WTC11 (cell line): ENCODE results near the gene ROPN1L. TPM values are rescaled to one million over a fixed set of nuclear protein-coding genes. Genes with fewer than 3 reads are reported as not detected.

Source experiments
- ATAC-seq: fragments of 200-7000 bp; cut with Tn5 transposase; 2 replicates; pipeline ENCODE4 v1.10.0; 2021; ENCODE audit warnings: mild to moderate bottlenecking, moderate library complexity
- CTCF ChIA-PET: fragments of 300-600 bp; sonication (Branson Sonifier 250); formaldehyde crosslinking; loops from one replicate; lab custom pipeline; 2021; ENCODE audit warnings: antibody characterized with exemption; lab: Charles Lee
- POLR2A ChIA-PET: fragments of 350-600 bp; sonication (Branson Sonifier 250); formaldehyde crosslinking; loops from one replicate; lab custom pipeline; 2021; ENCODE audit warnings: antibody characterized with exemption; lab: Charles Lee
- DNase-seq: peaks from one replicate; pipeline ENCODE4 v3.0.0; 2021; ENCODE audit warnings: low spot score
- H3K27ac Mint-ChIP-seq: 2 replicates; pipeline ENCODE4 v1.8.0; 2021; ENCODE audit warnings: mixed read lengths
- H3K27me3 Mint-ChIP-seq: 2 replicates; pipeline ENCODE4 v1.8.0; 2021; ENCODE audit warnings: low read depth, mild to moderate bottlenecking, moderate library complexity, mixed read lengths
- H3K36me3 Mint-ChIP-seq: 2 replicates; pipeline ENCODE4 v1.8.0; 2021; ENCODE audit warnings: mixed read lengths
- H3K4me1 Mint-ChIP-seq: 2 replicates; pipeline ENCODE4 v1.8.0; 2022; ENCODE audit warnings: mixed read lengths
- H3K4me3 Mint-ChIP-seq: 2 replicates; pipeline ENCODE4 v1.8.0; 2021; ENCODE audit warnings: mild to moderate bottlenecking, moderate library complexity, mixed read lengths
- H3K9me3 Mint-ChIP-seq: 2 replicates; pipeline ENCODE4 v1.8.0; 2021; ENCODE audit warnings: mixed read lengths
- CREB1 ChIP-seq: sonication (generic); formaldehyde crosslinking; IDR thresholded peaks from 2 replicates; pipeline ENCODE4 v1.8.0; 2023; ENCODE audit warnings: mild to moderate bottlenecking, missing genetic modification reagents
- EMX1 ChIP-seq: fragments of 250-450 bp; sonication (Bioruptor Pico); IDR thresholded peaks from 2 replicates; pipeline ENCODE4 v1.8.0; 2021; ENCODE audit warnings: mild to moderate bottlenecking
- JUN ChIP-seq: sonication (generic); formaldehyde crosslinking; IDR thresholded peaks from 2 replicates; pipeline ENCODE4 v1.8.0; 2023; ENCODE audit warnings: mild to moderate bottlenecking, missing genetic modification reagents
- NFATC4 ChIP-seq: fragments of 250-450 bp; sonication (Bioruptor Pico); IDR thresholded peaks from 2 replicates; pipeline ENCODE4 v1.9.0; 2021; ENCODE audit warnings: mild to moderate bottlenecking
- SMAD3 ChIP-seq: sonication (generic); formaldehyde crosslinking; IDR thresholded peaks from 2 replicates; pipeline ENCODE4 v1.8.0; 2022; ENCODE audit warnings: missing genetic modification reagents, mild to moderate bottlenecking, borderline replicate concordance
- TCF7 ChIP-seq: sonication (generic); formaldehyde crosslinking; IDR thresholded peaks from 2 replicates; pipeline ENCODE4 v1.8.0; 2022; ENCODE audit warnings: mild to moderate bottlenecking, low read depth, missing genetic modification reagents, moderate library complexity
- ZNF219 ChIP-seq: sonication (generic); formaldehyde crosslinking; IDR thresholded peaks from 2 replicates; pipeline ENCODE4 v1.8.0; 2023; ENCODE audit warnings: missing genetic modification reagents, mild to moderate bottlenecking, borderline replicate concordance
- ZNF396 ChIP-seq: fragments of 250-450 bp; sonication (Bioruptor Pico); IDR thresholded peaks from 2 replicates; pipeline ENCODE4 v1.8.0; 2021; ENCODE audit warnings: mild to moderate bottlenecking, moderate library complexity, borderline replicate concordance
- ZNF671 ChIP-seq: fragments of 250-450 bp; sonication (Bioruptor Pico); IDR thresholded peaks from 2 replicates; pipeline ENCODE4 v1.8.0; 2021; ENCODE audit warnings: mild to moderate bottlenecking
- total RNA-seq: library from RNA; stranded (reverse); gene quantifications from 3 replicates; pipeline ENCODE4 v1.2.3, GENCODE V29; 2021
- TF ChIP-seq, protein P1 (sequence below): sonication (generic); formaldehyde crosslinking; IDR thresholded peaks from 2 replicates; pipeline ENCODE4 v1.8.0; 2023; ENCODE audit warnings: missing genetic modification reagents, mild to moderate bottlenecking, borderline replicate concordance
- TF ChIP-seq, protein P2 (sequence below): sonication (generic); formaldehyde crosslinking; IDR thresholded peaks from 2 replicates; pipeline ENCODE4 v1.8.1; 2023; ENCODE audit warnings: mild to moderate bottlenecking, missing genetic modification reagents
- TF ChIP-seq, protein P3 (sequence below): sonication (generic); formaldehyde crosslinking; conservative IDR thresholded peaks from 2 replicates; pipeline ENCODE4 v1.8.1; 2022; ENCODE audit warnings: mild to moderate bottlenecking, missing genetic modification reagents
- TF ChIP-seq, protein P4 (sequence below): sonication (generic); formaldehyde crosslinking; IDR thresholded peaks from 2 replicates; pipeline ENCODE4 v1.8.1; 2022; ENCODE audit warnings: low read depth, mild to moderate bottlenecking, moderate library complexity, missing genetic modification reagents, borderline replicate concordance
- TF ChIP-seq, protein P5 (sequence below): sonication (generic); formaldehyde crosslinking; IDR thresholded peaks from 2 replicates; pipeline ENCODE4 v1.8.1; 2022; ENCODE audit warnings: mild to moderate bottlenecking, moderate library complexity, missing genetic modification reagents
- TF ChIP-seq, protein P6 (sequence below): sonication (generic); formaldehyde crosslinking; IDR thresholded peaks from 2 replicates; pipeline ENCODE4 v1.8.0; 2022; ENCODE audit warnings: mild to moderate bottlenecking, missing genetic modification reagents

ROPN1L gene
- total RNA-seq, 1 experiment from 2014 or later = not detected

DNA sequence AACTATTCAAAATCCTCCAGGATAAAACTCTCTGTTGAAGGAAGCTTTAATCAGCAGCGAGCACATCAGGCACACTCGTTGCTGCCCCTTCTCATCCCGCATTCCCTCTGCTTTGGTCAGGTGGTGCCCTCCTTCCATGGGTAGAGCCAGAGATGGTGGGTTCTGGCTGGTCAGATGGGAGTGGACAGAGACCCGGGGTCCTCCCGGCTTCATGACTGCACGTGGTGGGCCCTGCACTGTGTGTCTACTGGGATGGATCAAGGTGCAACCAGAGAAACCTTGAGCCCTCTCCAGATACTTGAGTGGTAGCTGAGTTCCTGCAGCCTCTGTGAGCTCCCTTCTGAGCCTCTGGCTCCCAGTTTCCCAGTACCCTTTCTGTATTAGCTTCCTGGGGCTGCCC, 36.3 kb downstream of the ROPN1L start:
- DNase-seq = no peak
- peaks cover 19% of the 10 kb centered on the region for H3K27me3 Mint-ChIP-seq
- peaks cover 28% of the 10 kb centered on the region for H3K9me3 Mint-ChIP-seq
- no peak overlapping the region for H3K4me3 Mint-ChIP-seq
- TF ChIP-seq ZNF671 = no peak
- TF ChIP-seq, protein P1, sequence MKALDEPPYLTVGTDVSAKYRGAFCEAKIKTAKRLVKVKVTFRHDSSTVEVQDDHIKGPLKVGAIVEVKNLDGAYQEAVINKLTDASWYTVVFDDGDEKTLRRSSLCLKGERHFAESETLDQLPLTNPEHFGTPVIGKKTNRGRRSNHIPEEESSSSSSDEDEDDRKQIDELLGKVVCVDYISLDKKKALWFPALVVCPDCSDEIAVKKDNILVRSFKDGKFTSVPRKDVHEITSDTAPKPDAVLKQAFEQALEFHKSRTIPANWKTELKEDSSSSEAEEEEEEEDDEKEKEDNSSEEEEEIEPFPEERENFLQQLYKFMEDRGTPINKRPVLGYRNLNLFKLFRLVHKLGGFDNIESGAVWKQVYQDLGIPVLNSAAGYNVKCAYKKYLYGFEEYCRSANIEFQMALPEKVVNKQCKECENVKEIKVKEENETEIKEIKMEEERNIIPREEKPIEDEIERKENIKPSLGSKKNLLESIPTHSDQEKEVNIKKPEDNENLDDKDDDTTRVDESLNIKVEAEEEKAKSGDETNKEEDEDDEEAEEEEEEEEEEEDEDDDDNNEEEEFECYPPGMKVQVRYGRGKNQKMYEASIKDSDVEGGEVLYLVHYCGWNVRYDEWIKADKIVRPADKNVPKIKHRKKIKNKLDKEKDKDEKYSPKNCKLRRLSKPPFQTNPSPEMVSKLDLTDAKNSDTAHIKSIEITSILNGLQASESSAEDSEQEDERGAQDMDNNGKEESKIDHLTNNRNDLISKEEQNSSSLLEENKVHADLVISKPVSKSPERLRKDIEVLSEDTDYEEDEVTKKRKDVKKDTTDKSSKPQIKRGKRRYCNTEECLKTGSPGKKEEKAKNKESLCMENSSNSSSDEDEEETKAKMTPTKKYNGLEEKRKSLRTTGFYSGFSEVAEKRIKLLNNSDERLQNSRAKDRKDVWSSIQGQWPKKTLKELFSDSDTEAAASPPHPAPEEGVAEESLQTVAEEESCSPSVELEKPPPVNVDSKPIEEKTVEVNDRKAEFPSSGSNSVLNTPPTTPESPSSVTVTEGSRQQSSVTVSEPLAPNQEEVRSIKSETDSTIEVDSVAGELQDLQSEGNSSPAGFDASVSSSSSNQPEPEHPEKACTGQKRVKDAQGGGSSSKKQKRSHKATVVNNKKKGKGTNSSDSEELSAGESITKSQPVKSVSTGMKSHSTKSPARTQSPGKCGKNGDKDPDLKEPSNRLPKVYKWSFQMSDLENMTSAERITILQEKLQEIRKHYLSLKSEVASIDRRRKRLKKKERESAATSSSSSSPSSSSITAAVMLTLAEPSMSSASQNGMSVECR (CRISPR knock-in tag) = no peak
- TF ChIP-seq NFATC4 (CRISPR knock-in tag) = no peak
- TF ChIP-seq ZNF396 (CRISPR knock-in tag) = no peak
- TF ChIP-seq, protein P2, sequence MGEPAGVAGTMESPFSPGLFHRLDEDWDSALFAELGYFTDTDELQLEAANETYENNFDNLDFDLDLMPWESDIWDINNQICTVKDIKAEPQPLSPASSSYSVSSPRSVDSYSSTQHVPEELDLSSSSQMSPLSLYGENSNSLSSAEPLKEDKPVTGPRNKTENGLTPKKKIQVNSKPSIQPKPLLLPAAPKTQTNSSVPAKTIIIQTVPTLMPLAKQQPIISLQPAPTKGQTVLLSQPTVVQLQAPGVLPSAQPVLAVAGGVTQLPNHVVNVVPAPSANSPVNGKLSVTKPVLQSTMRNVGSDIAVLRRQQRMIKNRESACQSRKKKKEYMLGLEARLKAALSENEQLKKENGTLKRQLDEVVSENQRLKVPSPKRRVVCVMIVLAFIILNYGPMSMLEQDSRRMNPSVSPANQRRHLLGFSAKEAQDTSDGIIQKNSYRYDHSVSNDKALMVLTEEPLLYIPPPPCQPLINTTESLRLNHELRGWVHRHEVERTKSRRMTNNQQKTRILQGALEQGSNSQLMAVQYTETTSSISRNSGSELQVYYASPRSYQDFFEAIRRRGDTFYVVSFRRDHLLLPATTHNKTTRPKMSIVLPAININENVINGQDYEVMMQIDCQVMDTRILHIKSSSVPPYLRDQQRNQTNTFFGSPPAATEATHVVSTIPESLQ = no peak
- TF ChIP-seq, protein P3, sequence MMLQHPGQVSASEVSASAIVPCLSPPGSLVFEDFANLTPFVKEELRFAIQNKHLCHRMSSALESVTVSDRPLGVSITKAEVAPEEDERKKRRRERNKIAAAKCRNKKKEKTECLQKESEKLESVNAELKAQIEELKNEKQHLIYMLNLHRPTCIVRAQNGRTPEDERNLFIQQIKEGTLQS (CRISPR knock-in tag) = no peak
- peaks cover 19% of the 10 kb centered on the region for H3K4me1 Mint-ChIP-seq
- H3K36me3 Mint-ChIP-seq = peaks cover 2% of the 10 kb centered on the region; the same call in 1 of the 2 replicates
- POLR2A ChIA-PET = interaction anchor here (1.3 kb wide), 1 partner anchor 149 kb away, joined by 3 read pairs; no protein-coding TSS in a partner anchor
- ATAC-seq = no peak
- no peak overlapping the region for H3K27ac Mint-ChIP-seq
- CTCF ChIA-PET = interaction anchor here (0.6 to 1.5 kb wide), 4 partner anchors 25 to 150 kb away, joined by 3 to 5 read pairs (median 3); no protein-coding TSS in a partner anchor

DNA sequence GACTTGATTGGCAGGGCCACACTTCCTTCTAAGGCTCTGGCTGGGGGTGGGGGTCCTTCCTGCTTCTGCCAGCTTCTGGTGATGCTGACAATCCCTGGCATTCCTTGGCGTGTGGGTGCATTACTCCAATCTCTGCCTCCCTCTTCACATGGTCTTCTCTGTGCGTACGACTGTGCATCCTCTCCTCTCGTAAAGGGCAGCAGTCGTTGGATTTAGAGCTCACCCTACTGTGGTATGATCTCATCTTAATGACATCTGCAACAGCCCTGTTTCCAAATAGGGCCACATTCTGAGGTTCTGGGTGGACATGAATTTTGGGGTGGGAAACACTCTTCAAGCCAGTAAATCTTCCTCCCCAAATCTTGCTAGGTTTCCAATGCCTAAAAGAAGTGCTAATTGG, 36.8 kb downstream of the ROPN1L start:
- Mint-ChIP-seq H3K27me3 (peaks cover 20% of the 10 kb centered on the region), H3K4me3 (no peak overlapping the region), H3K9me3 (peaks cover 25% of the 10 kb centered on the region), H3K4me1 (peaks cover 19% of the 10 kb centered on the region), H3K36me3 (peaks cover 2% of the 10 kb centered on the region; the same call in 1 of the 2 replicates), H3K27ac (no peak overlapping the region)
- TF ChIP-seq SMAD3 (CRISPR knock-in tag) = no peak
- no peak for TF ChIP-seq EMX1
- TF ChIP-seq JUN = no peak
- TF ChIP-seq, protein P4, sequence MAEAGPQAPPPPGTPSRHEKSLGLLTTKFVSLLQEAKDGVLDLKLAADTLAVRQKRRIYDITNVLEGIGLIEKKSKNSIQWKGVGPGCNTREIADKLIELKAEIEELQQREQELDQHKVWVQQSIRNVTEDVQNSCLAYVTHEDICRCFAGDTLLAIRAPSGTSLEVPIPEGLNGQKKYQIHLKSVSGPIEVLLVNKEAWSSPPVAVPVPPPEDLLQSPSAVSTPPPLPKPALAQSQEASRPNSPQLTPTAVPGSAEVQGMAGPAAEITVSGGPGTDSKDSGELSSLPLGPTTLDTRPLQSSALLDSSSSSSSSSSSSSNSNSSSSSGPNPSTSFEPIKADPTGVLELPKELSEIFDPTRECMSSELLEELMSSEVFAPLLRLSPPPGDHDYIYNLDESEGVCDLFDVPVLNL (CRISPR knock-in tag) = no peak
- no peak for TF ChIP-seq ZNF219 (CRISPR knock-in tag)
- no peak for TF ChIP-seq TCF7 (CRISPR knock-in tag)
- TF ChIP-seq, protein P5, sequence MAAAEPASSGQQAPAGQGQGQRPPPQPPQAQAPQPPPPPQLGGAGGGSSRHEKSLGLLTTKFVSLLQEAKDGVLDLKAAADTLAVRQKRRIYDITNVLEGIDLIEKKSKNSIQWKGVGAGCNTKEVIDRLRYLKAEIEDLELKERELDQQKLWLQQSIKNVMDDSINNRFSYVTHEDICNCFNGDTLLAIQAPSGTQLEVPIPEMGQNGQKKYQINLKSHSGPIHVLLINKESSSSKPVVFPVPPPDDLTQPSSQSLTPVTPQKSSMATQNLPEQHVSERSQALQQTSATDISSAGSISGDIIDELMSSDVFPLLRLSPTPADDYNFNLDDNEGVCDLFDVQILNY (CRISPR knock-in tag) = no peak
- no peak for TF ChIP-seq CREB1 (CRISPR knock-in tag)
- TF ChIP-seq, protein P2 = no peak
- TF ChIP-seq, protein P6, sequence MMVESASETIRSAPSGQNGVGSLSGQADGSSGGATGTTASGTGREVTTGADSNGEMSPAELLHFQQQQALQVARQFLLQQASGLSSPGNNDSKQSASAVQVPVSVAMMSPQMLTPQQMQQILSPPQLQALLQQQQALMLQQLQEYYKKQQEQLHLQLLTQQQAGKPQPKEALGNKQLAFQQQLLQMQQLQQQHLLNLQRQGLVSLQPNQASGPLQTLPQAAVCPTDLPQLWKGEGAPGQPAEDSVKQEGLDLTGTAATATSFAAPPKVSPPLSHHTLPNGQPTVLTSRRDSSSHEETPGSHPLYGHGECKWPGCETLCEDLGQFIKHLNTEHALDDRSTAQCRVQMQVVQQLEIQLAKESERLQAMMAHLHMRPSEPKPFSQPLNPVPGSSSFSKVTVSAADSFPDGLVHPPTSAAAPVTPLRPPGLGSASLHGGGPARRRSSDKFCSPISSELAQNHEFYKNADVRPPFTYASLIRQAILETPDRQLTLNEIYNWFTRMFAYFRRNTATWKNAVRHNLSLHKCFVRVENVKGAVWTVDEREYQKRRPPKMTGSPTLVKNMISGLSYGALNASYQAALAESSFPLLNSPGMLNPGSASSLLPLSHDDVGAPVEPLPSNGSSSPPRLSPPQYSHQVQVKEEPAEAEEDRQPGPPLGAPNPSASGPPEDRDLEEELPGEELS (CRISPR knock-in tag) = no peak
- CTCF ChIA-PET = interaction anchor here (0.6 to 1.5 kb wide), 5 partner anchors 20 to 149 kb away, joined by 3 to 5 read pairs (median 3); no protein-coding TSS in a partner anchor
- POLR2A ChIA-PET = interaction anchor here (1.3 kb wide), 1 partner anchor 149 kb away, joined by 3 read pairs; no protein-coding TSS in a partner anchor
- DNase-seq = no peak
- ATAC-seq = no peak
